Muscle layer of duodenum (tissue), 2 donors: ENCODE measurements around the gene EMC1.
"Not testable (repeated sequence)": the region's sequence is repeated elsewhere in the genome, so short reads cannot be mapped to it uniquely, and the experiment has no call there.

Experiments used
- H3K27ac ChIP-seq: one replicate; pipeline ENCODE4 v1.7.0; 2013; ENCODE audit warnings: mild to moderate bottlenecking, low read length
- H3K27me3 ChIP-seq: one replicate; pipeline ENCODE4 v1.7.0; 2013; ENCODE audit warnings: low read depth, mild to moderate bottlenecking, control low read depth, low read length
- H3K36me3 ChIP-seq, 2 donors: one replicate each; pipeline ENCODE4 v1.7.0; 2013; ENCODE audit warnings: low read length in 2 of 2, control low read depth in 1 of 2, mild to moderate bottlenecking in 1 of 2; ENCODE audit not compliant: insufficient read depth in 2 of 2, control insufficient read depth in 1 of 2
- H3K4me1 ChIP-seq, 2 donors: one replicate each; pipeline ENCODE4 v1.7.0; 2013; ENCODE audit warnings: low read length in 2 of 2, mild to moderate bottlenecking in 2 of 2, control low read depth in 1 of 2, moderate library complexity in 1 of 2; ENCODE audit not compliant: insufficient read depth in 2 of 2, control insufficient read depth in 1 of 2
- H3K4me3 ChIP-seq, 2 donors: one replicate each; pipeline ENCODE4 v1.7.0; 2013; ENCODE audit warnings: low read length in 2 of 2, low read depth in 1 of 2, mild to moderate bottlenecking in 1 of 2
- H3K9me3 ChIP-seq, 2 donors: one replicate each; pipeline ENCODE4 v1.7.0; 2013; ENCODE audit warnings: low read length in 2 of 2, control low read depth in 1 of 2, mild to moderate bottlenecking in 1 of 2; ENCODE audit not compliant: control insufficient read depth in 1 of 2
- donor health status: healthy.

The EMC1 gene

DNA sequence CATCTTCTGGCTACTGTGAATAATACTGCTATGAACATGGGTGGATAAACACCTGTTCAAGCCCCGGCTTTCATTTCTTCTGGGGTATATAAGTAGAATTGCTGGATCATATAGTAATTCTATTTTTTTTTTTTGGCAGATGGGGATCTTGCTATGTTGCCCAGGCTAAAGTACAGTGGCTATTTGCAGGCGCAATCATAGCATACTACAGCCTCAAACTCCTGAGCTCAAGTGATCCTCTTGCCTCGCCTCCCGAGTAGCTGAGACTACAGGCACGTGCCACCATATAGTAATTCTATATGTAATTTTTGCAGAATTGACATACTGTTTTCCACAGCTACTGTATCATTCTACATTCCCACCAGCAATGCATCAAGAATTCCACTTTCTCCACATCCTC is 69.1 kb downstream of the EMC1 start:
- Histone ChIP-seq H3K27me3 (no peaks in the 10 kb centered on the region), H3K36me3 (peaks cover 68 to 79% of the 10 kb centered on the region in 2 donors), H3K4me3 (no peak overlapping the region), H3K27ac (no peak overlapping the region), H3K9me3 (no peaks in the 10 kb centered on the region), H3K4me1 (peaks cover 0 to 3% of the 10 kb centered on the region in 2 donors)

DNA sequence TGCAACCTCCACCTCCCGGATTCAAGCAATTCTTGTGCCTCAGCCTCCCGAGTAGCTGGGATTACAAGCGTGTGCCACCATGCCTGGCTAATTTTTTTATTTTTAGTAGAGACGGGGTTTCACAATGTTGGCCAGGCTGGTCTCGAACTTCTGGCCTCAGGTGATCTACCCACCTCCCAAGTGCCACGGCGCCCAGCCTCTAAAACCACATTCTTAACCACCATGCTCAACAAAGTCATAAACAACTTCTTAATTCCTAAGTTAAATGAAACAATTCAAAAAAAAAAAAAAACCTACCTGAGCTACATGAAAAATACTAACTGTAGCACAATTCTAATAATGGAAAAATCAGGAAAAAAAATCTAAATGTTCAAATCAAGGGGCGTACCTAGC is 71.1 kb downstream of the EMC1 start:
- not testable (repeated sequence) for H3K9me3 ChIP-seq, H3K4me1 ChIP-seq, H3K4me3 ChIP-seq, H3K27ac ChIP-seq, H3K27me3 ChIP-seq
- peaks cover 66 to 81% of the 10 kb centered on the region in 2 donors for H3K36me3 ChIP-seq

DNA sequence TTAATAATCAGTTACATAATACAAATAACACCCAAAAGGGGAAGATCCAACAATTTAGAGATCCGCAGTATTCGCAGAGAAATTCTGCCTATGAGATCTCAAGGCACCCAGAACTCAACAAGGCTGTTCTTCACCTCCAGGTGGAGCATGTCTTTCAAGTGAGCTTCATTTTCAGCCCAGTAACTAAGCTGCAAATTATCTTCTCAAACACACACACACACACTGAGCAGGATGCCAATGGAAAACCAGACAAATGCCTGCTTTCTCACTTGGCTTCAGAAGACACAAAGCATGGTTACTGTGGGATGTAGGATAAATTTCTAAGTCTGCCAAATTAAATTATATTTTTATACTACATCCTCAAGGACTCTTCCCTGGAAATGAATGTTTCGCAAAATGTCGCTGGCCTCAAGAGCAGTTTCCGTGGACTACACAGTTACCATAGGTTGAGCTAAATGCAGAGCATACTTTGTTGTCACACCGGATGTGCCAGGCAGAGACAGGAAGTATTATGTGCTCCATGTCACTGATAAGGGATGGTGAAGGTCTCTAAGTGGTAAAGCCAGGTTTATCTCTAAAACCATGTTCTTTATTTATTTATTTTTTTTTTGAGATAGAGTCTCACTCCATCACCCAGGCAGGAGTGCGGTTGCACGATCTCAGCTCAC is 71.6 kb downstream of the EMC1 start:
- H3K4me3 ChIP-seq: no peak overlapping the region
- H3K36me3 ChIP-seq: peaks cover 66 to 81% of the 10 kb centered on the region in 2 donors
- H3K9me3 ChIP-seq: no peaks in the 10 kb centered on the region
- no peaks in the 10 kb centered on the region for H3K27me3 ChIP-seq
- peaks cover 0 to 3% of the 10 kb centered on the region in 2 donors for H3K4me1 ChIP-seq
- H3K27ac ChIP-seq: no peak overlapping the region

- Histone ChIP-seq H3K4me1 (peaks cover 0 to 3% of the 10 kb centered on the region in 2 donors), H3K27ac (no peak overlapping the region), H3K36me3 (peaks cover 67 to 81% of the 10 kb centered on the region in 2 donors), H3K9me3 (no peaks in the 10 kb centered on the region), H3K4me3 (no peak overlapping the region), H3K27me3 (no peaks in the 10 kb centered on the region)
Measured at GRCh38 chr1:19178734-19179398, 72.5 kb downstream of the EMC1 start.

- H3K4me3 ChIP-seq: no peak overlapping the region
- no peak overlapping the region for H3K27ac ChIP-seq
- H3K4me1 ChIP-seq: peaks cover 0 to 3% of the 10 kb centered on the region in 2 donors
- no peaks in the 10 kb centered on the region for H3K27me3 ChIP-seq
- no peaks in the 10 kb centered on the region for H3K9me3 ChIP-seq
- peaks cover 69 to 81% of the 10 kb centered on the region in 2 donors for H3K36me3 ChIP-seq
Measured at GRCh38 chr1:19177811-19178210, 73.5 kb downstream of the EMC1 start.

GRCh38 chr1:19169642-19170041 is 81.7 kb downstream of the EMC1 start:
- H3K4me3 ChIP-seq: no peak overlapping the region
- no peaks in the 10 kb centered on the region for H3K27me3 ChIP-seq
- H3K9me3 ChIP-seq: no peaks in the 10 kb centered on the region
- no peaks in the 10 kb centered on the region for H3K4me1 ChIP-seq
- peaks cover 90 to 98% of the 10 kb centered on the region in 2 donors for H3K36me3 ChIP-seq
- H3K27ac ChIP-seq: no peak overlapping the region

GRCh38 chr1:19167140-19167539 is 84.2 kb downstream of the EMC1 start:
- H3K36me3 ChIP-seq: peaks cover 93 to 100% of the 10 kb centered on the region in 2 donors
- no peak overlapping the region for H3K27ac ChIP-seq
- H3K27me3 ChIP-seq: no peaks in the 10 kb centered on the region
- H3K4me1 ChIP-seq: peaks cover 0 to 9% of the 10 kb centered on the region in 2 donors
- no peaks in the 10 kb centered on the region for H3K9me3 ChIP-seq
- H3K4me3 ChIP-seq: no peak overlapping the region

DNA sequence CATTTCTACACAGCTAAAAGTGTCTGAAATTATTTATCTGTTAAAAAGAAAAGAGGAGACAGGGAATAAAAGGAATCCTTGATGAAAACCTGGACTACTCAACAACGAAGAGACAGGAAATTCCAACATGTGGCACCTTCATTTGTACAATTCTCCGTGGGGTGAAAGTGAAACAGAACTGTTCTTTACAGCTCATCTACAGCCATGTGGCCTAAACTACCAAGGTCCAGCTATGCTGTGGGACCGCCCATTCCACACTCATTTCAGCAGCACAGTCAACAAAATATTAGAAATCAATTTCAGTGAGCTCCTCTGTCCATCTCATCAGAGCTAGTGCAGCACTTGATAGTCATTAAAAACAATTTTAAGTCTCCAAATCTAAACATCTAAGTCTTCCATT is 85.3 kb downstream of the EMC1 start:
- Histone ChIP-seq H3K9me3 (no peaks in the 10 kb centered on the region), H3K27ac (no peak overlapping the region), H3K4me1 (peaks cover 0 to 9% of the 10 kb centered on the region in 2 donors), H3K27me3 (no peaks in the 10 kb centered on the region), H3K36me3 (peaks cover 95 to 100% of the 10 kb centered on the region in 2 donors), H3K4me3 (no peak overlapping the region)
